Kidney epithelial cell (primary cell): ENCODE measurements around the gene LRRC8C. TPM values are rescaled to one million over a fixed set of nuclear protein-coding genes. Genes with fewer than 3 reads are reported as not detected.

Experiments used
- DNase-seq: peaks from one replicate; pipeline ENCODE4 v3.0.0-alpha.2; 2010; ENCODE audit warnings: low read depth
- H3K27me3 ChIP-seq: 2 replicates; pipeline ENCODE4 v1.6.0; 2011; ENCODE audit warnings: low read length; ENCODE audit not compliant: control insufficient read depth, insufficient read depth
- H3K36me3 ChIP-seq: 2 replicates; pipeline ENCODE4 v1.5.1; 2011; ENCODE audit warnings: low read length; ENCODE audit not compliant: control insufficient read depth, insufficient read depth
- H3K4me3 ChIP-seq: 2 replicates; pipeline ENCODE4 v1.5.1; 2011; ENCODE audit warnings: low read depth, mild to moderate bottlenecking, control low read depth, low read length
- CTCF ChIP-seq: IDR thresholded peaks from 2 replicates; pipeline ENCODE4 v1.5.1; 2011; ENCODE audit warnings: mild to moderate bottlenecking, moderate library complexity, low read length, control low read depth, inconsistent platforms; ENCODE audit not compliant: insufficient read depth, poor library complexity, severe bottlenecking
- total RNA-seq: library from RNA; depleted of rRNA; stranded (reverse); fragments of >200 nt; gene quantifications from 2 replicates; pipeline ENCODE4 v1.2.3, GENCODE V29; 2015

LRRC8C gene
- total RNA-seq, 1 donor from 2014 or later: 2.7 TPM

GRCh38 chr1:89643577-89643976 is 10.7 kb downstream of the LRRC8C start:
- no peak for DNase-seq
- no peak for TF ChIP-seq CTCF
- Histone ChIP-seq H3K36me3 (no peaks in the 10 kb centered on the region), H3K4me3 (no peak overlapping the region), H3K27me3 (no peaks in the 10 kb centered on the region)

GRCh38 chr1:89644119-89644814 is 11.3 kb downstream of the LRRC8C start:
- Histone ChIP-seq H3K27me3 (no peaks in the 10 kb centered on the region), H3K36me3 (no peaks in the 10 kb centered on the region), H3K4me3 (no peak overlapping the region)
- no peak for DNase-seq
- no peak for TF ChIP-seq CTCF

GRCh38 chr1:89646259-89646658 is 13.3 kb downstream of the LRRC8C start:
- H3K36me3 ChIP-seq: no peaks in the 10 kb centered on the region
- H3K4me3 ChIP-seq: no peak overlapping the region
- H3K27me3 ChIP-seq: no peaks in the 10 kb centered on the region
- TF ChIP-seq CTCF: no peak
- DNase-seq: no peak

- Histone ChIP-seq H3K4me3 (no peak overlapping the region), H3K36me3 (no peaks in the 10 kb centered on the region), H3K27me3 (no peaks in the 10 kb centered on the region)
- no peak for DNase-seq
- no peak for TF ChIP-seq CTCF
These were observed 16.9 kb downstream of the LRRC8C start for GRCh38 chr1:89649783-89650182.

- no peak for DNase-seq
- Histone ChIP-seq H3K27me3 (no peaks in the 10 kb centered on the region), H3K36me3 (no peaks in the 10 kb centered on the region), H3K4me3 (no peak overlapping the region)
- TF ChIP-seq CTCF: no peak
These were observed 19.5 kb downstream of the LRRC8C start for GRCh38 chr1:89652373-89652772.

- TF ChIP-seq CTCF: no peak
These were observed 25.0 kb downstream of the LRRC8C start for GRCh38 chr1:89657886-89658285.

More at GRCh38 chr1:89657886-89658285, 25.0 kb downstream of the LRRC8C start:
- Histone ChIP-seq H3K27me3 (no peaks in the 10 kb centered on the region), H3K4me3 (no peak overlapping the region), H3K36me3 (no peaks in the 10 kb centered on the region)
- no peak for DNase-seq
